KMS-11 (cell line): Measurements from ENCODE around the gene CUEDC1.
A peak's percentile ranks its signal among the peaks of the same experiment; 100 is the strongest.

Source experiments
- H2AFZ ChIP-seq: fragments of 200-600 bp; sonication (generic); 2 replicates; pipeline ENCODE4 v1.6.1; 2016; ENCODE audit warnings: antibody characterized with exemption, mixed run types, low read depth
- H3K27ac ChIP-seq: fragments of 200-600 bp; sonication (generic); 2 replicates; pipeline ENCODE4 v1.6.1; 2016; ENCODE audit warnings: mild to moderate bottlenecking, mixed run types
- H3K27me3 ChIP-seq: fragments of 200-600 bp; sonication (generic); 2 replicates; pipeline ENCODE4 v1.6.1; 2017; ENCODE audit warnings: mild to moderate bottlenecking, low read depth, mixed run types, moderate library complexity; ENCODE audit not compliant: insufficient read depth
- H3K36me3 ChIP-seq: fragments of 200-600 bp; sonication (generic); 2 replicates; pipeline ENCODE4 v1.6.1; 2017; ENCODE audit warnings: mild to moderate bottlenecking, mixed run types; ENCODE audit not compliant: insufficient read depth
- H3K4me1 ChIP-seq: fragments of 200-600 bp; sonication (generic); 2 replicates; pipeline ENCODE4 v1.6.1; 2016; ENCODE audit warnings: mild to moderate bottlenecking, low read depth, mixed run types; ENCODE audit not compliant: poor library complexity, severe bottlenecking
- H3K4me2 ChIP-seq: fragments of 200-600 bp; sonication (generic); 2 replicates; pipeline ENCODE4 v1.7.0; 2016; ENCODE audit warnings: mild to moderate bottlenecking, mixed run types
- H3K4me3 ChIP-seq: fragments of 200-600 bp; sonication (generic); IDR thresholded peaks from 2 replicates; pipeline ENCODE4 v1.6.1; 2017; ENCODE audit warnings: low read depth, low read length, mixed read lengths; ENCODE audit not compliant: insufficient read depth
- H3K79me2 ChIP-seq: fragments of 200-600 bp; sonication (generic); 2 replicates; pipeline ENCODE4 v1.6.1; 2016; ENCODE audit warnings: low read depth, mixed run types; ENCODE audit not compliant: insufficient read depth
- H3K9ac ChIP-seq: fragments of 200-600 bp; sonication (generic); 2 replicates; pipeline ENCODE4 v1.6.1; 2016; ENCODE audit warnings: mild to moderate bottlenecking, mixed run types
- H4K20me1 ChIP-seq: fragments of 200-600 bp; sonication (generic); 2 replicates; pipeline ENCODE4 v1.6.1; 2016; ENCODE audit warnings: mild to moderate bottlenecking, mixed run types; ENCODE audit not compliant: insufficient read depth
- CTCF ChIP-seq: fragments of 200-600 bp; sonication (generic); conservative IDR thresholded peaks from 2 replicates; pipeline ENCODE4 v1.6.1; 2017; ENCODE audit warnings: low read depth, mild to moderate bottlenecking, antibody characterized with exemption, low read length, moderate library complexity, mixed read lengths

Gene CUEDC1

GRCh38 chr17:58001461-58002124, 46.4 kb upstream of the CUEDC1 start:
- no peak overlapping the region for H2AFZ ChIP-seq
- H3K4me3 ChIP-seq, result no peak overlapping the region
- TF ChIP-seq CTCF, result no peak
- peaks cover 21% of the 10 kb centered on the region for H4K20me1 ChIP-seq
- no peak overlapping the region for H3K4me2 ChIP-seq
- H3K27me3 ChIP-seq, result no peaks in the 10 kb centered on the region
- H3K27ac ChIP-seq, result no peak overlapping the region; the same call in 1 of the 2 replicates
- peaks cover 41% of the 10 kb centered on the region for H3K4me1 ChIP-seq
- H3K79me2 ChIP-seq, result peaks cover 33% of the 10 kb centered on the region
- H3K9ac ChIP-seq, result no peak overlapping the region
- peaks cover 41% of the 10 kb centered on the region; the same call in 1 of the 2 replicates for H3K36me3 ChIP-seq

- Histone ChIP-seq H3K4me2 (no peak overlapping the region), H3K4me3 (no peak overlapping the region), H4K20me1 (peaks cover 16% of the 10 kb centered on the region), H3K79me2 (peaks cover 13% of the 10 kb centered on the region; the same call in 1 of the 2 replicates), H3K4me1 (peaks cover 44% of the 10 kb centered on the region), H2AFZ (no peak overlapping the region), H3K27ac (no peak overlapping the region; the same call in 1 of the 2 replicates), H3K36me3 (peaks cover 23% of the 10 kb centered on the region; the same call in 1 of the 2 replicates), H3K27me3 (no peaks in the 10 kb centered on the region), H3K9ac (no peak overlapping the region)
- peak; percentile 97 for TF ChIP-seq CTCF
These were observed 44.3 kb upstream of the CUEDC1 start for GRCh38 chr17:57999496-58000017.

- no peak overlapping the region for H2AFZ ChIP-seq
- no peak for TF ChIP-seq CTCF
- H3K79me2 ChIP-seq, result peaks cover 8% of the 10 kb centered on the region; the same call in 1 of the 2 replicates
- no peak overlapping the region for H3K4me3 ChIP-seq
- no peak overlapping the region for H3K9ac ChIP-seq
- H3K27me3 ChIP-seq, result no peaks in the 10 kb centered on the region
- H3K4me2 ChIP-seq, result no peak overlapping the region
- no peak overlapping the region for H3K27ac ChIP-seq
- H4K20me1 ChIP-seq, result peaks cover 11% of the 10 kb centered on the region
- peaks cover 18% of the 10 kb centered on the region; the same call in 1 of the 2 replicates for H3K36me3 ChIP-seq
- peaks cover 44% of the 10 kb centered on the region for H3K4me1 ChIP-seq
These were observed 43.8 kb upstream of the CUEDC1 start for GRCh38 chr17:57999010-57999495.

- Histone ChIP-seq H3K9ac (no peak overlapping the region), H4K20me1 (peaks cover 5% of the 10 kb centered on the region; the same call in 1 of the 2 replicates), H3K4me1 (peaks cover 38% of the 10 kb centered on the region), H3K27ac (no peak overlapping the region), H3K36me3 (peaks cover 1% of the 10 kb centered on the region; the same call in 1 of the 2 replicates), H3K27me3 (no peaks in the 10 kb centered on the region), H3K4me2 (no peak overlapping the region), H2AFZ (no peak overlapping the region), H3K4me3 (no peak overlapping the region), H3K79me2 (no peaks in the 10 kb centered on the region; the same call in 1 of the 2 replicates)
- no peak for TF ChIP-seq CTCF
These were observed 42.0 kb upstream of the CUEDC1 start for GRCh38 chr17:57997085-57997809.
